Activated T-cell treated with anti-CD3 and anti-CD28 coated beads, Interleukin-2, amount 50 U/mL, for 4 hours (primary cell): ENCODE results near the gene EPHA4. TPM values are rescaled to one million over a fixed set of nuclear protein-coding genes. Genes with fewer than 3 reads are reported as not detected.
"Not testable (repeated sequence)": the region's sequence is repeated elsewhere in the genome, so short reads cannot be mapped to it uniquely, and the experiment has no call there.

Source experiments
- ATAC-seq, 2 donors: fragments of 200-7000 bp; cut with Tn5 transposase; one replicate each; pipeline ENCODE4 v1.10.0; 2021
- DNase-seq: peaks from one replicate; pipeline ENCODE4 v3.0.0-alpha.2; 2020
- H3K27me3 Mint-ChIP-seq: one replicate; pipeline ENCODE4 v1.8.0; 2021; ENCODE audit warnings: low read depth, mixed read lengths
- H3K36me3 Mint-ChIP-seq: one replicate; pipeline ENCODE4 v1.8.0; 2022; ENCODE audit warnings: mixed read lengths; ENCODE audit not compliant: insufficient read depth
- H3K4me1 Mint-ChIP-seq: one replicate; pipeline ENCODE4 v1.8.0; 2021; ENCODE audit warnings: low read depth, mixed read lengths
- H3K4me3 Mint-ChIP-seq: one replicate; pipeline ENCODE4 v1.8.0; 2021; ENCODE audit warnings: mild to moderate bottlenecking, moderate library complexity, mixed read lengths
- H3K9me3 Mint-ChIP-seq: one replicate; pipeline ENCODE4 v1.8.0; 2021; ENCODE audit warnings: mixed read lengths
- total RNA-seq, 3 donors: library from RNA; stranded (reverse); gene quantifications; one replicate each; pipeline ENCODE4 v1.2.1, GENCODE V29; 2021

EPHA4 gene
- total RNA-seq, 3 donors from 2014 or later = 2.2 to 5.4 (median 2.4) TPM

DNA sequence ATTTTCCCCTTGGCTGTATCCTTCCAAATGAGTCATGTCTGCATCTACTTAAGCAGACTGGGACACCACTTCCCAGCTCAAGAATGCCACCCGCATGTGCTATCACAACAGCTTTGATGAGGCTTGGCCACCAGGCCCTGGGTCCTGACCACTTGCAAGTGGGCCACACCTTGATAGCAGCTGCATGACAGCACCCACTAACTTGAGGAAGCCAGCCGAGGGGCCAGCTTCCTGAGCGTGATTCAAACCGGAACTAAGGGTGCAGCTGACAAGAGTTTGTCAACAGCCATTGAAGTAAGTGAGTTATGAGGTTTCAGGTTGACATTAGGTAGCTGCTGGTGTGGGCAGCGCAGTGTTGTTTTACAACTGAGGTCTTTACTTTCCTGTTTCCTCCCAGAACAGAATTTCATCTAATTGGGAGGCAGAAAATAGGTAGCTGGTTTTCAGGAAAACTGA is 54.4 kb downstream of the EPHA4 start:
- peak; percentile 78 to 87 for ATAC-seq
- H3K36me3 Mint-ChIP-seq = peaks cover 2% of the 10 kb centered on the region
- peak; percentile 41 for DNase-seq
- peaks cover 10% of the 10 kb centered on the region for H3K4me1 Mint-ChIP-seq
- no peaks in the 10 kb centered on the region for H3K9me3 Mint-ChIP-seq
- H3K4me3 Mint-ChIP-seq = no peak overlapping the region
- H3K27me3 Mint-ChIP-seq = no peaks in the 10 kb centered on the region

DNA sequence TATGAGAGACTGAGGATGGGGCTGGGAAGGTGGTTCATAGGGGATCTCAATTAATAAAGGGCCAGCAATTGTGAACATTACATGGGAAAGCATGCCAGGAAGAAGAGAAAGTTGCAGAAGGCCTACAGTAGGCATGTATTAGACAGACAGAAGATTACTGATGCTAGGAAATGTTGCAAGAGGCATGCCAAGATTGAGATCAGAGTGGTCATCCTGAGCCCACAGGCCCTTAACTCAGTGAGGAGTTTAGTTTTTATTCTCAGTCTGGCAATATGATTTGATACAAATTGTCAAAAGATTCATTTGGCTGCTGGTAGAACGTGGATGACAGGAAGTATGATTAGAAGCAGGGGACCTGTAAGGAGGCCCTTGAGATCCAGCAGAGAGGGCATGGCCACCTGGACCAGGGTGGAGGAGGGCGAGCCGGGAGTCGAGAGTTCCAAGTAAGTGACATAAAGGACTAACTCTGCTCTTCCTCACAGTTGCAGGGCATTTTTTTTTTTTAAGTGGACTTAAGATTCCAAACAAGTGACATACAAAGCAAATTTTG is 54.9 kb downstream of the EPHA4 start:
- H3K36me3 Mint-ChIP-seq = peaks cover 2% of the 10 kb centered on the region
- H3K4me3 Mint-ChIP-seq = no peak overlapping the region
- peaks cover 14% of the 10 kb centered on the region for H3K4me1 Mint-ChIP-seq
- ATAC-seq (no peak), DNase-seq (no peak)
- no peaks in the 10 kb centered on the region for H3K27me3 Mint-ChIP-seq
- H3K9me3 Mint-ChIP-seq = no peaks in the 10 kb centered on the region

DNA sequence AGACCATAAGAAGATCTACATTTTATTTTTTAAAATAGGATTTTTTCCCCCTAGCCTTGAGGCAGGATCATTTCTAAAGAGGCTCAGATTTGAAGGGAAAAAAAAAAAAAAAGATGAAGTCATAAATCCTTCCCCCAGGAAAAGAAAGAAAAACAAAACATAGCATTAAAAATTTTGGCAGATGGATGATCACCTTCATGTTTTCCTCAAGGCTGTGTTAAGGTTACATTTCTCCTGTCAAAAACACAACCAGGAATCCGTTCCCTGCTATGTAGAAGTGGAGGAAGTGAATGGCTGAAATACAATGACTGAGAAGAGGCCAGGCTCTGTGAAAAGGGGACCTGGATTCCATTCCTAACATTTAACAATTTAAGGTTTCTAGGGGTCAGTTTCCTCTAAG is 56.2 kb downstream of the EPHA4 start:
- ATAC-seq (no peak), DNase-seq (no peak)
- Mint-ChIP-seq H3K4me1 (peaks cover 13% of the 10 kb centered on the region), H3K9me3 (no peaks in the 10 kb centered on the region), H3K27me3 (no peaks in the 10 kb centered on the region), H3K4me3 (no peak overlapping the region), H3K36me3 (peaks cover 2% of the 10 kb centered on the region)

DNA sequence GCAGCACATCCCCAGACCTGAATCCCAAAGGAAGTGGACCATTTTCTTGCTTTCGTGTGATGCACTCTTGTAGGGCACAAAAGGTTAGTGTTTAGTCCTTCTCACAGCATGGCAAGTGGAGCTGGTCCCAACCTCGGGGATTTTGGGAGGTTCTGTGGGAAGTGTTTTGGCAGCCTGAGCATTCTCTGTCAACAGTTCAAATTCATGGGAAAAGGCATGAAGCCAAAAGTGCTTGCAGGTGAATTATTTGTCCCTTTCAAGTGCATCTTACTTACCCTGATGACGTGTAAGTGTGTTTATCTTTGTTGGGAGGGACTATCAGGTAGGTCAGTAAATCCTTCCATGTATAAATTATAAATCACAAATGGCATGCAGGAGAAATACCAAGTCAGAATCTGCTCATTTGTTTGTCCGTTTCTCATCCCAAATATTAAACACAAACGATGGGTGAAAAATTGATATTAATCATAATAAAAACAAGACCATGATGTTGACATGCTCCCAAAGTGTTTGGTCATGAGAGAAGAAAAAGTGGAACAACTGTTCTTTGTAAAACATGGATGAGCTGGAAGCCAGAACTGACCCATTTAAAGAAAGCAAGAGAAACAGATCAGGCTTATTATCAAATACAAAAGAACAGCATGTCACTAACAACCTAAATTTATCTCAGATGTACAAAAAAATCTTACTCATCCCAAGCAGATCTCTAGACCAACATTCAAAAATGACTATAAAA is 57.6 kb downstream of the EPHA4 start:
- ATAC-seq = no peak
- DNase-seq = no peak
- Mint-ChIP-seq H3K4me1 (peaks cover 19% of the 10 kb centered on the region), H3K36me3 (peaks cover 5% of the 10 kb centered on the region), H3K4me3 (no peak overlapping the region), H3K9me3 (no peaks in the 10 kb centered on the region), H3K27me3 (no peaks in the 10 kb centered on the region)

DNA sequence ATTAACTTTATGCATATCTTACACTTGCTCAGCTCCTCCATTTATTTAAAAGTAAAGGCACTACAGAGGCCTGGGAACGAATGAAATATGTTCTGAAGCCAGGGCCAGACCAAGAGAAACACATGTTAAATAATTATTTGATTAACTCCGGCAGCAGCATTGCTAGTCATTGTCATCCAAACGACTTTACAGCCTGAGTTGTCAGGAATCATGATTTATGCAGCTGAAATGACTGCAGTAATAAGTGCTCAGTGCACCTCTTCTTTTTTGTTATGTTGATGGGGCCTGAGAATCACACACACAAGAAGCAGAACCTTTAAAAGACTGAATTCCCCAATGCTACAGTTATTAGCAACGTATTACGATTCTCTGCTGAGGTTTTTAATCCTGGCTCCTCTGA is 58.9 kb downstream of the EPHA4 start:
- Mint-ChIP-seq H3K9me3 (no peaks in the 10 kb centered on the region), H3K4me3 (no peak overlapping the region), H3K36me3 (peaks cover 5% of the 10 kb centered on the region), H3K4me1 (peaks cover 19% of the 10 kb centered on the region), H3K27me3 (no peaks in the 10 kb centered on the region)
- DNase-seq (no peak), ATAC-seq (no peak)

DNA sequence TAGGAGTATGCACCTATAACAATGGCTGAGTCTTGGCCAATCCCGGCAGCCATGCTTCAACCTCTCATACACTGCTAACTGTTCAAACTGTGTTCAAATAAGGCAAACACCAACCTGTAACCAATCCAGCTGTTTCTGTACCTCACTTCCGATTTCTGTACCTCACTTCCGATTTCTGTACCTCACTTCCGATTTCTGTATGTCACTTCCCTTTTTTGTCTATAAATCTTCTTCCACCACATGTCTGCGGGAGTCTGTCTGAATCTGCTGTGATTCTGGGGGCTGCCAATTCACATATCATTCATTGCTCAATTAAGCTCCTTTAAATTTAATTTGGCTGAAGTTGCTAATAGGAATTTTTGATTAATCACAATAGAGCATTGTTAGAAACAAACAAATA is 60.8 kb downstream of the EPHA4 start:
- DNase-seq, ATAC-seq, H3K27me3 Mint-ChIP-seq, H3K9me3 Mint-ChIP-seq, H3K4me3 Mint-ChIP-seq, H3K36me3 Mint-ChIP-seq: not testable (repeated sequence)
- peaks cover 21% of the 10 kb centered on the region for H3K4me1 Mint-ChIP-seq

DNA sequence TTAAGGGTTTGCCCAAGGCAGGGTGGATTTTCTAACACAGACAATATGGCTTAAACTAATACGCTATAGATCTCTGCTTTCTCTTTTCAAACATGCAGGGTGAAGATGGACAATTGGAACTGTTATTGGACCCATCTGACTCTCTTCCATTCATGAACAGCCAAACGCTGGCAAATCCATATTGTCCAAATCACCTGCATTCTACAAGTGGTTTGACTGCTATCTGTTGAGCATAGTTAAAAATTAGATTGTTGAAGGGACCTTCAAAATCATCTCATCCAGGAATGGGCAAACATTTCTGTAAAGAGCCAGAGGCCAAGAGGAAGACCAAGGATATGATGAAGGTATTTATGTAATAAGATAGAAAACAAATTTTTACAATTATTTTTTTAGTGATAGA is 65.6 kb downstream of the EPHA4 start:
- no peak overlapping the region for H3K4me3 Mint-ChIP-seq
- DNase-seq (no peak), ATAC-seq (no peak)
- peaks cover 36% of the 10 kb centered on the region for H3K4me1 Mint-ChIP-seq
- H3K9me3 Mint-ChIP-seq = no peaks in the 10 kb centered on the region
- no peaks in the 10 kb centered on the region for H3K27me3 Mint-ChIP-seq
- peaks cover 4% of the 10 kb centered on the region for H3K36me3 Mint-ChIP-seq

DNA sequence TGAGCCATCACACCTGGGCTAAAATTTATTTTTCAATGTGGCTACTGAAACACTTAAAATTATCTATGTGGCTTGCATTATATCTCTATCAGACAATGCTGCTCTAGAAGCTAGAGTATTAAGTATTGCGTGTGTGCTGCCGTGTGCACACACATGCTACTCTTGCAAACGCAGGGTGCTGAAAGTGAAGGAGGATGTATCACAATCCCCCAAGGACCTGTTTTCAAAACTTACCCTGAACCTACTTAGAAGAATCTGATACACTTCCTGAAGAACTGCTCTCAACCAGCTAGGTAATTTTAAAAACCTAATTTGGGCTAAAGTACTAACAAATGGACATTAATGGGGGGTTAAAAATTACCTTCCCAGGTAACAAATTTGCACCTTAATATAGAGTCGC is 66.5 kb downstream of the EPHA4 start:
- peaks cover 36% of the 10 kb centered on the region for H3K4me1 Mint-ChIP-seq
- H3K4me3 Mint-ChIP-seq = no peak overlapping the region
- DNase-seq (no peak), ATAC-seq (no peak)
- H3K36me3 Mint-ChIP-seq = peaks cover 5% of the 10 kb centered on the region
- no peaks in the 10 kb centered on the region for H3K9me3 Mint-ChIP-seq
- no peaks in the 10 kb centered on the region for H3K27me3 Mint-ChIP-seq

DNA sequence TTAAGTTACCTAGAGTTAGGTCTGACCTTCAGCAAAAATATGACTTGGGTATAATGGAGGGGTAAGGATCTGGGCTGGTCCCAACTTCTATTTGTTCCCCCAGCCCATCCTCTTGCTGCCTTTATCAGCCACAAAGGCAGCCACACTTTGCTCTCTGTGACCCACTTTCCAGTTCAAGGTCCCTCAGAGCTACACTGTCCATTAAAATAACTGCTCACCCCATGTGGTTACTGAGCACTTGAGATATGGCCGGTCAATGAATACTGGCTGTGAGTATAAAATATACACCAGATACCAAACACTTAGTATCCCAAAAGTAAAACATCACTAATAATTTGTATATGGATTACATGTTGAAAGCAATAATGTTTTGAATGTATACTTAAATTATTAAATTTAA is 67.2 kb downstream of the EPHA4 start:
- Mint-ChIP-seq H3K36me3 (peaks cover 5% of the 10 kb centered on the region), H3K27me3 (no peaks in the 10 kb centered on the region), H3K4me3 (no peak overlapping the region), H3K4me1 (peaks cover 38% of the 10 kb centered on the region), H3K9me3 (no peaks in the 10 kb centered on the region)
- DNase-seq (no peak), ATAC-seq (no peak)

DNA sequence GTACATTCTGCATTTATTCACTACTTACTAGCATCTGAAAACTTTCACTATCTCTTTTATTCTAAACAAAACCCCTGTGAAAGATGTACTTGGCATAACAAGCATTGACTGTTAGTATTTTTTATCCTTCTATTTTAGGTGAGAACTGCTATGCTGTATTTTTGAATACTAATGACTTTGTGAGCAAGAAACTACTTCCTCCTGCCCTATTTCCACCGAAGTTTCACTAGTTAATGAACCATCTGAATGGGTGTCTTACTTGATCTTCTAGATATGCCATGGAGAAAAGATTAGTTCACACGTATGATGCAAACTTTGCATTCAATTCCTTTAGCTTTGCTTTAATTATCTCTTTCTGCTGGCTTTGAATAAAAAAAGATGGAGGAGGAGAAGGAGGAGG is 68.1 kb downstream of the EPHA4 start:
- ATAC-seq (no peak), DNase-seq (no peak)
- Mint-ChIP-seq H3K27me3 (no peaks in the 10 kb centered on the region), H3K9me3 (no peaks in the 10 kb centered on the region), H3K36me3 (peaks cover 3% of the 10 kb centered on the region), H3K4me3 (no peak overlapping the region), H3K4me1 (peaks cover 36% of the 10 kb centered on the region)

DNA sequence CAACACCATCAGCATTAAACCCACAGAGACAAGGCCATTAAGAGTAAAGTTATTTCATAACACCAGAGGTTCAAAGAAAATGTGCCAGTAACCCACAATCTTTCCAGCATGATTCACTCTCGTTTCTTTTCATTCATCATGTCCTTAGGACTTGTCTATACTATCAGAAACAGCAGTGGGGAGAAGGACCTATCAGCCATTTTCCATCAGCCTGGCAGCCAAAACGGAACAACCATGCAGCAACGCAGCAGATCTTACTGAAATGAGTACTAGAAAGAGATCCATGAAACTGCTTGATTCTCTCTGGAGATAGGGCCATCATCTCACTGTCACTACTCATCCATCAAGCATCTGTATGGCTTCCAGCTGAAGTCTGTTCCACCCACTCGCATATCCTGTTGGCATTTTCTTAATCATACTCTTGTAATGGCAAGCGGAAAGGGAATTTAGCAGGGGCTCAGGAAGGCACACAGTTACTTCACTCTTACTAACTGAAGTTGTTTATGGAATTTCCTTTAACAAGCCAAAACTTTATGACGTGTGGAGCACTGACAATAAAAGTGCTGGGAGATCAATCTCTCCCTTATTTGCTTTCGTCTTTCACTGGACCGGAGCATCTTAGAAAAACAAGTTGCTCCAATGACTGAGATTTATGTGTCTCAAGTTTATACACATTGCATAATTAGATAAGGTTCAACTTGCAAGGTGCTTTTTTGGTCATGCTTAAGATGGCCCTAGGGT is 69.7 kb downstream of the EPHA4 start:
- ATAC-seq = peak; percentile 43 to 69

DNA sequence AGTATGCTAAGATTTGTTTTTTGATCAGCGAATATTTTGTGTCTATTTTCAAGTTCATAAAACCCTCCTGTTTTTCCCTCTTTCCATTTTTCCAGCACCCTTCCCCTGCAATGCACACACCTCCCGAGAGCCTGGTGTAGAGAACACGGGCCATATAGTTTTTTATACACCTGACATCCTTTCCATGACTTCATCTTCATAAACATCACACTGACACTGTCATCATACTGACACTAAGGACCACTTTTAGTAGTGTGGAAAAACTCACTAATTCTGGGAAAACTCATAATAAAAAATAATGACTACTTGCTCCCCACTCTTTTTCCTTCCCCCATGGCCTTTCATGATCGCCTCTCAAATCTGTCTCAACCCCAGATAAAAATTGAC is 70.2 kb downstream of the EPHA4 start:
- Mint-ChIP-seq H3K4me1 (peaks cover 36% of the 10 kb centered on the region), H3K4me3 (no peak overlapping the region), H3K9me3 (no peaks in the 10 kb centered on the region), H3K36me3 (peaks cover 9% of the 10 kb centered on the region), H3K27me3 (no peaks in the 10 kb centered on the region)
- ATAC-seq = peak in 1 of 2 donors; percentile 14
- no peak for DNase-seq

More for the DNA sequence above, 69.7 kb downstream of the EPHA4 start:
- DNase-seq = no peak
- Mint-ChIP-seq H3K9me3 (no peaks in the 10 kb centered on the region), H3K27me3 (no peaks in the 10 kb centered on the region), H3K36me3 (peaks cover 9% of the 10 kb centered on the region), H3K4me1 (peaks cover 36% of the 10 kb centered on the region), H3K4me3 (no peak overlapping the region)

DNA sequence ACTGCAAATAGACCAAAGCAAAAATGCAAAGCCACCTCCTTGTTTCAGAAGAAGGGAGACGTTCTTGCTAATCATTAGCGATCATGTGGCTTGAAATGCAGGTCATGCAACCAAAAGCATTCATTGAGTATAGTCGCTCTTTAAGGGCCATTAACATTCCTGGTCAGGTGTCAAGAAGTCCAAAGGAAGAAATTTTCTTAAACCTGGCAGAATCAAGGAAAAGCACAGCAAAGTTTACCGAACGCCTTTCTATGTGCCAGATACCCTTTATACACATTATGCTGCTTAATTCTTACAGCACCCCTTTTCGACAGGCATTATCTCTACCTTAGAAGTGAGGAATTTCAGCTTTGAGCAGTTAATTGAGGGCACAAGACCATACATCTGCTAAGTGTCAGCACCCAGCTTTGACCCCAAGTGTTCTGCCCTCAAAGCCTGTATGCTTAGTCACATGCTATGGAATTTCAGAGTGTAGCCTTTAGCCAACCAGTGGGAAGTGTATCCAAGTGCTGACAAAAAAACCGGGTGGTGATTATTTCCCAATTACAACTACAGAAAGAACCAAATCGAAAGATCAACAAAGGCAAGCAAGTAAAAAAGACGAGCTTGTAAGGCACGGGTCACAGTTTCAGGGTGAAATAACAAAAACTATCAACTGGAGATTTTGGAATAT is 70.8 kb downstream of the EPHA4 start:
- H3K27me3 Mint-ChIP-seq = no peaks in the 10 kb centered on the region
- ATAC-seq (no peak), DNase-seq (no peak)
- H3K4me1 Mint-ChIP-seq = peaks cover 33% of the 10 kb centered on the region
- peaks cover 9% of the 10 kb centered on the region for H3K36me3 Mint-ChIP-seq
- H3K9me3 Mint-ChIP-seq = no peaks in the 10 kb centered on the region
- no peak overlapping the region for H3K4me3 Mint-ChIP-seq

DNA sequence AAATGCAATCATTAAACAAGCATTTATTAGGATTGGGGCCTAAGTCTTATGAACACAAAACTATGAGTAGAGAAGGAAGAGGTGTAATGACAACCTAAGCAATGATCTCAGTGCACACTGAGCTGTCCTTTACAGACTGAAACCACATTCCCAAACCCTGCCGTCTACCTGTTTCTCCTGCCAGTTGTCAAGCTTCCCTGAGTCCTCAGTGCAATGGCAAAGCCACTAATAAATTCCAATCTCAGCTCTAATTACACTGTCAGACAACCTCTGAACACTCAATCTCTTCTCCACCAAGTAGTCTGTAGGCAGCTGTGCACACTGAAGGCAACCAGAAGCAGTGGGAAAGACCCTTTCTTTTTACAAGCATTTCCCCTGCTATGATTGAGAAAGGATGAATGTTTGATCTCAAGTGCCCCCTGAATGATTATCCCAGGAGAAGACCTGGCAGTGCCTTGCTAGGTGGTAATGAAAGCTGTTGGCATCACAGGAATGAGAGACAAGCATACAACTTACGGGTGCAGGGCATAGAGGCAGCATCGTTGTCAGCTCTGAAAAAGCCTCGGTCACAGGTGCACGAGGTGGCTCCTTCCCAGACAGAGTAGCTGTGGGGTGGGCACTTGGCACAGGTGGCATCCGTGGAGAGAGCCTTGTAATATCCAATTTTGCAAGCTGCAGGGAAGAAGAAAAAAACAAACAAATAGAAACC is 71.4 kb downstream of the EPHA4 start:
- DNase-seq = no peak
- peaks cover 33% of the 10 kb centered on the region for H3K4me1 Mint-ChIP-seq
- ATAC-seq = no peak
- no peaks in the 10 kb centered on the region for H3K27me3 Mint-ChIP-seq
- H3K4me3 Mint-ChIP-seq = no peak overlapping the region
- no peaks in the 10 kb centered on the region for H3K9me3 Mint-ChIP-seq
- H3K36me3 Mint-ChIP-seq = peaks cover 10% of the 10 kb centered on the region
